HepG2 (cell line): Measurements from ENCODE around the gene BPI. TPM values are rescaled to one million over a fixed set of nuclear protein-coding genes. Genes with fewer than 3 reads are reported as not detected.
A peak's percentile ranks its signal among the peaks of the same experiment; 100 is the strongest.

Experiments
- ATAC-seq: fragments of 200-7000 bp; cut with Tn5 transposase; 3 replicates; pipeline ENCODE4 v1.9.1; 2020; ENCODE audit warnings: mild to moderate bottlenecking, moderate library complexity
- BruUV-seq: library from RNA; stranded (reverse); fragments of 400-500 nt; replicated peaks from 2 replicates; lab custom pipeline; 2021; lab: Mats Ljungman, UMichigan
- CTCF ChIA-PET: fragments of 300-600 bp; formaldehyde crosslinking; extraction: SDS; loops from one replicate; lab custom pipeline; 2021; ENCODE audit warnings: low total read pairs, inconsistent platforms, low intra/inter-chr PET ratio; lab: Yijun Ruan, JAX
- POLR2A ChIA-PET: fragments of 350-600 bp; sonication (Branson Sonifier 250); formaldehyde crosslinking; loops from one replicate; lab custom pipeline; 2020; ENCODE audit warnings: antibody characterized with exemption, inconsistent platforms; lab: Yijun Ruan, JAX
- DNase-seq: peaks from one replicate; pipeline ENCODE4 v3.0.0-alpha.2; 2015; ENCODE audit warnings: low spot score
- FAIRE-seq: peaks from 3 replicates; lab custom pipeline; 2011; peaks lifted over from hg19 to GRCh38; lab: Jason Lieb, UNC
- H2AFZ ChIP-seq: one replicate; pipeline ENCODE4 v1.6.1; 2011; ENCODE audit warnings: low read length, inconsistent platforms
- H3K27ac ChIP-seq: fragments of 300-600 bp; 3 replicates; pipeline ENCODE4 v1.8.0; 2011; ENCODE audit warnings: mixed run types, mild to moderate bottlenecking, mixed read lengths, low read length, inconsistent platforms; ENCODE audit not compliant: insufficient read depth; ENCODE audit errors: extremely low read length
- H3K27me3 ChIP-seq, 2 experiments: fragments of 200-600 bp in 1 of 2; 2 replicates in 1 of 2; 3 replicates in 1 of 2; pipeline versions ENCODE4 v1.6.0 to v1.8.0; 2011; ENCODE audit warnings: low read length in 2 of 2, mild to moderate bottlenecking in 2 of 2, moderate library complexity in 2 of 2, inconsistent platforms in 1 of 2; ENCODE audit not compliant: insufficient read depth in 2 of 2, control insufficient read depth in 1 of 2
- H3K36me3 ChIP-seq, 2 experiments: fragments of 200-600 bp in 1 of 2; replicated peaks in 1 of 2; 2 replicates in 1 of 2; 3 replicates in 1 of 2; pipeline versions ENCODE4 v1.5.1 to v1.8.0; 2011; ENCODE audit warnings: low read length in 2 of 2, inconsistent platforms in 1 of 2; ENCODE audit not compliant: insufficient read depth in 2 of 2, control insufficient read depth in 1 of 2
- H3K4me1 ChIP-seq: 2 replicates; pipeline ENCODE4 v1.5.1; 2012; ENCODE audit warnings: low read length, inconsistent platforms; ENCODE audit not compliant: insufficient read depth
- H3K4me2 ChIP-seq: 2 replicates; pipeline ENCODE4 v1.6.0; 2011; ENCODE audit warnings: low read depth, low read length, inconsistent platforms
- H3K4me3 ChIP-seq, 3 experiments: fragments of 200-600 bp in 1 of 3; sonication (generic), shearing (Covaris generic) in 1 of 3; replicated peaks in 1 of 3; 2 replicates each; pipeline ENCODE4 v1.5.1; 2011 to 2016; ENCODE audit warnings: low read length in 3 of 3, inconsistent platforms in 2 of 3, low read depth in 2 of 3, mild to moderate bottlenecking in 2 of 3, control low read depth in 1 of 3, mixed read lengths in 1 of 3; ENCODE audit not compliant: insufficient read depth in 1 of 3
- H3K79me2 ChIP-seq: one replicate; pipeline ENCODE4 v1.6.1; 2011; ENCODE audit warnings: low read length, inconsistent platforms; ENCODE audit not compliant: insufficient read depth
- H3K9ac ChIP-seq: 2 replicates; pipeline ENCODE4 v1.6.0; 2011; ENCODE audit warnings: mild to moderate bottlenecking, low read depth, low read length, inconsistent platforms; ENCODE audit not compliant: insufficient read depth
- H3K9me3 ChIP-seq: 2 replicates; pipeline ENCODE4 v1.5.1; 2012; ENCODE audit warnings: mild to moderate bottlenecking, low read length
- H4K20me1 ChIP-seq: 2 replicates; pipeline ENCODE4 v1.6.0; 2011; ENCODE audit warnings: inconsistent platforms, mild to moderate bottlenecking, low read length, moderate library complexity; ENCODE audit not compliant: insufficient read depth
- CBX1 ChIP-seq: IDR thresholded peaks from one replicate; pipeline ENCODE4 v1.6.1; 2016; ENCODE audit warnings: antibody characterized with exemption, low read depth
- CBX2 ChIP-seq, 2 experiments: fragments of 200-600 bp in 1 of 2; sonication (generic); formaldehyde crosslinking in 1 of 2; IDR thresholded peaks; 2 replicates each; pipeline versions ENCODE4 v1.7.0 to v1.8.1; 2018 to 2022; ENCODE audit warnings: low read depth in 2 of 2, low read length in 1 of 2, mild to moderate bottlenecking in 1 of 2, missing genetic modification reagents in 1 of 2
- DPF2 ChIP-seq: sonication (generic); formaldehyde crosslinking; IDR thresholded peaks from 2 replicates; pipeline ENCODE4 v1.4.0; 2020; ENCODE audit warnings: mild to moderate bottlenecking, low read depth, missing genetic modification reagents, borderline replicate concordance
- GRHL1 ChIP-seq: sonication (generic); formaldehyde crosslinking; conservative IDR thresholded peaks from 2 replicates; pipeline ENCODE4 v1.8.0; 2022; ENCODE audit warnings: missing genetic modification reagents
- HDAC6 ChIP-seq: fragments of 200-600 bp; sonication (generic); IDR thresholded peaks from 2 replicates; pipeline ENCODE4 v1.7.0; 2017; ENCODE audit warnings: mild to moderate bottlenecking, antibody characterized with exemption, low read length, low read depth
- HNF4A ChIP-seq: sonication (generic); formaldehyde crosslinking; IDR thresholded peaks from 2 replicates; pipeline ENCODE4 v1.4.0; 2020; ENCODE audit warnings: missing genetic modification reagents
- KDM4B ChIP-seq: sonication (generic); formaldehyde crosslinking; IDR thresholded peaks from 2 replicates; pipeline ENCODE4 v1.4.0; 2020; ENCODE audit warnings: missing genetic modification reagents
- KLF11 ChIP-seq: IDR thresholded peaks from 2 replicates; pipeline ENCODE4 v1.6.1; 2016; ENCODE audit warnings: missing compliant biosample characterization
- MAFF ChIP-seq: IDR thresholded peaks from 2 replicates; pipeline ENCODE4 v1.6.1; 2011; ENCODE audit warnings: low read depth, low read length, improper control_type of control experiment
- MAFK ChIP-seq, 2 experiments: IDR thresholded peaks in 1 of 2; conservative IDR thresholded peaks in 1 of 2; 2 replicates each; pipeline ENCODE4 v1.6.1; 2011; ENCODE audit warnings: improper control_type of control experiment in 2 of 2, low read length in 2 of 2
- NR2C2 ChIP-seq: sonication (generic); formaldehyde crosslinking; IDR thresholded peaks from 2 replicates; pipeline ENCODE4 v1.4.0; 2020; ENCODE audit warnings: missing genetic modification reagents, mild to moderate bottlenecking, moderate library complexity, borderline replicate concordance
- RFX1 ChIP-seq: fragments of 450-650 bp; IDR thresholded peaks from 2 replicates; pipeline ENCODE4 v1.6.1; 2017
- TAF15 ChIP-seq: fragments of 200-400 bp; formaldehyde crosslinking; IDR thresholded peaks from one replicate; pipeline ENCODE4 v1.6.1; 2018; ENCODE audit warnings: mild to moderate bottlenecking, low read depth, low read length; ENCODE audit not compliant: poor library complexity, severe bottlenecking
- TIGD3 ChIP-seq: sonication (generic); formaldehyde crosslinking; IDR thresholded peaks from 2 replicates; pipeline ENCODE4 v1.5.1; 2020; ENCODE audit warnings: mild to moderate bottlenecking, missing genetic modification reagents, borderline replicate concordance
- ZNF720 ChIP-seq: sonication (generic); formaldehyde crosslinking; IDR thresholded peaks from 2 replicates; pipeline ENCODE4 v1.4.0; 2020; ENCODE audit warnings: missing genetic modification reagents
- WGBS: methylation state at CpG from one replicate; pipeline ENCODE4 v1.1.6; 2017; ENCODE audit warnings: low lambda C conversion rate; 5-methylcytosine and 5-hydroxymethylcytosine counted together
- in situ Hi-C: cut with HindIII; loops from 2 replicates; pipeline ENCODE4 v1.10.0; 2017; ENCODE audit warnings: low pct_unique_long_range_greater_than_20kb; ENCODE audit not compliant: extremely low pct_ligation_motif_present
- intact Hi-C: fragments of 100-400 bp; cut with micrococcal nuclease; formaldehyde crosslinking; loops from one replicate; pipeline ENCODE4 v1.10.0; 2022; ENCODE audit not compliant: unreplicated experiment
- polyA plus RNA-seq, 8 experiments: library from polyadenylated mRNA; depleted of rRNA in 3 of 8; stranded (reverse) in 7 of 8; unstranded in 1 of 8; fragments of >200 nt; fragmentation: Illumina TruSeq in 4 of 8; extraction: Trizol in 4 of 8; gene quantifications; 2 replicates each; pipeline versions ENCODE4 v1.2.1 to v1.2.3, GENCODE V29; 2011 to 2016; ENCODE audit warnings: low read depth in 4 of 8, missing spikeins in 1 of 8, mixed read lengths in 1 of 8; ENCODE audit not compliant: insufficient read depth in 1 of 8
- total RNA-seq, 5 experiments: library from RNA; depleted of rRNA; stranded (reverse); fragments of >200 nt; fragmentation: Illumina TruSeq; extraction: Trizol; gene quantifications; 2 replicates each; pipeline ENCODE4 v1.2.3, GENCODE V29; 2016; ENCODE audit warnings: low read depth in 1 of 5

BPI gene
- total and polyA plus RNA-seq, 2 of the 13 experiments (the other 11 are each of a cell fraction or from before 2014, with no cell fraction given): not detected

DNA sequence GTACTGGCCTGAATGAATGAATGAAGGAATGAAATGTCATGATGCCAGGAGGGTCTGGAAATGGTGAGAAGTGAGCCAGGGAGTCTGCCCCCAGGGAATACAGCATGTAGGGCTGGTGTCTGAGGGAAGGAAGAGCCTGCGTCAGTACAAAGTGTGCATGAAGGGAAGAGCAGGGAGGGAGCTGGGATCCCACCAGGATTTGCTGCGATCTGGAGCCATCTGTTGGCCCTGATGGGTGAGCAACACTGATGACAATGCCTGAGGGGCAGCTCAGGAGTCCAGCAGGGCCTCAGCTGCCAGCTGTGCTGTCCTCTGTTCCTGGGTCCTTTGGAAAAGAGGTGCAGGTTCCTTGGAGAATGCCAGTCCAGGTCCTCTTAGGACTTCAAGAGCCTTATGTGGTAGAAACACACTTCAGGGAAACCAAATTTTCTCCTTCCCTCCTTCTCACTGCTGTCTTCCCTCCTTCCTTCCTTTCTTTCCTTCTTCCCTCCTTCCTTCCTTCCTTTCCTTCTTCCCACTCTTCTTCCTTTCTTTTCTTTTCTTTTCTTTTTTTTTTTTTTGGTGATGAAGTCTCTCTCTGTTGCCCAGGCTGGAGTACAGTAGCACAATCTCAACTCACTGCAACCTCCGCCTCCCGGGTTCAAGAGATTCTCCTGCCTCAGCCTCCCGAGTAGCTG lies 11.5 kb downstream of the BPI start (continued):
- TF ChIP-seq GRHL1 (CRISPR knock-in tag) (no peak), CBX1 (no peak), HNF4A (no peak), ZNF720 (no peak)

GRCh38 chr20:38316341-38316740 lies 12.4 kb downstream of the BPI start:
- no peak for FAIRE-seq
- no peak for DNase-seq
- POLR2A ChIA-PET: no interaction called here
- H3K27ac ChIP-seq: no peak overlapping the region
- no peak overlapping the region for H3K4me3 ChIP-seq
- no peak overlapping the region for H3K4me2 ChIP-seq
- H4K20me1 ChIP-seq: no peaks in the 10 kb centered on the region
- no peaks in the 10 kb centered on the region for H3K9me3 ChIP-seq
- H3K36me3 ChIP-seq: no peaks in the 10 kb centered on the region
- BruUV-seq: no TSS peak
- WGBS: 5% methylated on average over 4 of the region's 4 CpGs
- peaks cover 1 to 5% of the 10 kb centered on the region in 2 experiments; a peak in 2 of 5 replicates for H3K27me3 ChIP-seq
- H3K9ac ChIP-seq: no peak overlapping the region
- no peaks in the 10 kb centered on the region for H3K4me1 ChIP-seq
- no peaks in the 10 kb centered on the region for H3K79me2 ChIP-seq
- H2AFZ ChIP-seq: no peak overlapping the region
- ATAC-seq: no peak
- in situ Hi-C loops: no loop called here
- CTCF ChIA-PET: no interaction called here
- intact Hi-C loops: no loop called here
- TF ChIP-seq NR2C2 (no peak), DPF2 (CRISPR knock-in tag) (no peak), TIGD3 (CRISPR knock-in tag) (no peak), HDAC6 (no peak), RFX1 (no peak), MAFK (conservative IDR thresholded peaks at IDR 0.05 in 1 of 2, IDR thresholded peaks at IDR 0.05 in 1 of 2; ENCODE audit: low read length in 2 of 2) (peak; percentile 51 to 64; a peak in 3 of 4 replicates), KDM4B (CRISPR knock-in tag) (no peak), CBX2 (IDR thresholded peaks at IDR 0.05; ENCODE audit: low read depth, low read length) (no peak), CBX2 (CRISPR knock-in tag; IDR thresholded peaks at IDR 0.05; ENCODE audit: low read depth) (no peak), MAFF (peak; percentile 30; the same call in 1 of the 2 replicates), KLF11 (CRISPR knock-in tag) (no peak), TAF15 (no peak)
